ENCODE measurements around the gene ENDOV. TPM values are rescaled to one million over a fixed set of nuclear protein-coding genes. Genes with fewer than 3 reads are reported as not detected.

ENDOV gene
- total RNA-seq, 1 donor from 2014 or later: 20.6 TPM

- DNase-seq (ENCODE audit: low read depth, low spot score): no peak
Observed at GRCh38 chr17:80481284-80482057, 66.5 kb downstream of the ENDOV start.

- no peak for DNase-seq (ENCODE audit: low read depth, low spot score)
Observed at GRCh38 chr17:80482058-80482318, 67.0 kb downstream of the ENDOV start.

GRCh38 chr17:80482555-80483308 lies 67.8 kb downstream of the ENDOV start:
- no peak for DNase-seq (ENCODE audit: low read depth, low spot score)

GRCh38 chr17:80485846-80486245 lies 70.9 kb downstream of the ENDOV start:
- DNase-seq (ENCODE audit: low read depth, low spot score): no peak

GRCh38 chr17:80486692-80487091 lies 71.7 kb downstream of the ENDOV start:
- DNase-seq (ENCODE audit: low read depth, low spot score): no peak

GRCh38 chr17:80487511-80487910 lies 72.5 kb downstream of the ENDOV start:
- no peak for DNase-seq (ENCODE audit: low read depth, low spot score)

Other genes with a start within 250 kb of the ENDOV start
- gene CARD14, start 245.1 kb upstream of the ENDOV start, total RNA-seq: 0.07 TPM in 1 of 2 replicates, not detected in the other
- gene SGSH, start 194.8 kb upstream of the ENDOV start, total RNA-seq: 13.4 and 16.2 TPM in 2 replicates
- 5.4 and 10.0 TPM in 2 replicates for gene SLC26A11, start 194.7 kb upstream of the ENDOV start, total RNA-seq
- gene RNF213, start 154.3 kb upstream of the ENDOV start, total RNA-seq: 94.8 and 166 TPM in 2 replicates
- 0.07 TPM in 2 replicates for gene NPTX1, start 61.4 kb downstream of the ENDOV start, total RNA-seq
- gene RPTOR, start 129.7 kb downstream of the ENDOV start, total RNA-seq: 19.6 and 26.2 TPM in 2 replicates

All from pulmonary artery endothelial cell (primary cell).